Measurements from ENCODE around the gene SERPINA3. TPM values are rescaled to one million over a fixed set of nuclear protein-coding genes. Genes with fewer than 3 reads are reported as not detected.

The SERPINA3 gene
- total RNA-seq, 1 experiment from 2014 or later = 2,914 TPM

DNA sequence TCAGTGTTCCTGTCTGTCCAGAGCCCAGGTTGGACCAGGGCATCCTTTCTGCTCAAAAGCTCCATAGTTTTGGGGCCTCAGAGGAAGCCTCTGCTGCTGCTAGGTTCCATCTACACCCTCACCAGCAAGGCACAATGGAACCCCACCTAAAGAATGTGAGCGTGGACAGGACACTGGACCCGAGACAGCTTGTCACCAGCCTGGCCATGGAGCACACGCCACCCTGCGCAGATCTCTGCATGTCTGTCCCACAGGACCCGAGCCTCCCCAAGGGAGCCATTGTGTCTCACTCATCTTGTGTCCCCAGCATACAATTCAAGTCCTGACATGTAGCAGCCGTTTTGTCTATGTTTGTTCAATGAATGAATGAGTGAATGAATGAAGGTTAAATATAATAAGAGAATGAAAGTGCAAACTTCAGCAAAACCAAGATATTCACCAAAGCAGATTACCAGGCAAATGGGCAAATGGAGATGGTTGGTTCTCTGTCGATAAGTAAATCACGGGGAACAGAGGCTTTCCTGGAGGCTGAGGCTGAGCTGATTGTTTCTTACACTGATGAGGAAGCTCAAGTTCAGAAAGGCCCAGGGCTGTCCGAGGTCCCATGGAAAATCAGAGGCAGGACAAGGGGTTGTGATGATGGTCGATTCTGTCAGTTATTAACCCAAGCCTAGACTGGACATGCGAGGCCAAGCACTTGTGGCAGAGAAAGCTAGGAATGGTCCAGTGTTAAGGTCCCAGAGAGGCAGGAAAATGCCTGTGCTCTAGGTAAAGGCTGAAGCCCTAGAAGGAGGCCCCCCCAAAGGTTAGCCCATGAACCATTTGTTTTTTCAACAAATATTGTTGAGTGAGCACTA, 27.0 kb downstream of the SERPINA3 start:
- CTCF ChIA-PET = interaction anchor here (0.6 kb wide), 1 partner anchor 409 kb away, joined by 3 read pairs; no protein-coding TSS in a partner anchor
- Mint-ChIP-seq H3K27me3 (ENCODE audit: unreplicated experiment) (peaks cover 4% of the 10 kb centered on the region), H3K36me3 (ENCODE audit: insufficient read depth, unreplicated experiment) (no peaks in the 10 kb centered on the region), H3K9me3 (ENCODE audit: low read depth, unreplicated experiment) (peaks cover 3% of the 10 kb centered on the region), H3K4me3 (ENCODE audit: low read depth, unreplicated experiment) (no peak overlapping the region), H3K4me1 (ENCODE audit: low read depth, unreplicated experiment) (peaks cover 24% of the 10 kb centered on the region), H3K27ac (ENCODE audit: unreplicated experiment) (no peak overlapping the region)
- TF ChIP-seq, protein P1, sequence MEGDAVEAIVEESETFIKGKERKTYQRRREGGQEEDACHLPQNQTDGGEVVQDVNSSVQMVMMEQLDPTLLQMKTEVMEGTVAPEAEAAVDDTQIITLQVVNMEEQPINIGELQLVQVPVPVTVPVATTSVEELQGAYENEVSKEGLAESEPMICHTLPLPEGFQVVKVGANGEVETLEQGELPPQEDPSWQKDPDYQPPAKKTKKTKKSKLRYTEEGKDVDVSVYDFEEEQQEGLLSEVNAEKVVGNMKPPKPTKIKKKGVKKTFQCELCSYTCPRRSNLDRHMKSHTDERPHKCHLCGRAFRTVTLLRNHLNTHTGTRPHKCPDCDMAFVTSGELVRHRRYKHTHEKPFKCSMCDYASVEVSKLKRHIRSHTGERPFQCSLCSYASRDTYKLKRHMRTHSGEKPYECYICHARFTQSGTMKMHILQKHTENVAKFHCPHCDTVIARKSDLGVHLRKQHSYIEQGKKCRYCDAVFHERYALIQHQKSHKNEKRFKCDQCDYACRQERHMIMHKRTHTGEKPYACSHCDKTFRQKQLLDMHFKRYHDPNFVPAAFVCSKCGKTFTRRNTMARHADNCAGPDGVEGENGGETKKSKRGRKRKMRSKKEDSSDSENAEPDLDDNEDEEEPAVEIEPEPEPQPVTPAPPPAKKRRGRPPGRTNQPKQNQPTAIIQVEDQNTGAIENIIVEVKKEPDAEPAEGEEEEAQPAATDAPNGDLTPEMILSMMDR (IDR thresholded peaks at IDR 0.05; ENCODE audit: unreplicated experiment) = no peak
- no TSS peak for BruUV-seq (replicated peaks)
- intact Hi-C loops (cut with micrococcal nuclease; ENCODE audit: unreplicated experiment) = loop anchor here (5.0 kb wide), 1 partner anchor 43 kb away; no protein-coding TSS in a partner anchor
- DNase-seq = no peak

DNA sequence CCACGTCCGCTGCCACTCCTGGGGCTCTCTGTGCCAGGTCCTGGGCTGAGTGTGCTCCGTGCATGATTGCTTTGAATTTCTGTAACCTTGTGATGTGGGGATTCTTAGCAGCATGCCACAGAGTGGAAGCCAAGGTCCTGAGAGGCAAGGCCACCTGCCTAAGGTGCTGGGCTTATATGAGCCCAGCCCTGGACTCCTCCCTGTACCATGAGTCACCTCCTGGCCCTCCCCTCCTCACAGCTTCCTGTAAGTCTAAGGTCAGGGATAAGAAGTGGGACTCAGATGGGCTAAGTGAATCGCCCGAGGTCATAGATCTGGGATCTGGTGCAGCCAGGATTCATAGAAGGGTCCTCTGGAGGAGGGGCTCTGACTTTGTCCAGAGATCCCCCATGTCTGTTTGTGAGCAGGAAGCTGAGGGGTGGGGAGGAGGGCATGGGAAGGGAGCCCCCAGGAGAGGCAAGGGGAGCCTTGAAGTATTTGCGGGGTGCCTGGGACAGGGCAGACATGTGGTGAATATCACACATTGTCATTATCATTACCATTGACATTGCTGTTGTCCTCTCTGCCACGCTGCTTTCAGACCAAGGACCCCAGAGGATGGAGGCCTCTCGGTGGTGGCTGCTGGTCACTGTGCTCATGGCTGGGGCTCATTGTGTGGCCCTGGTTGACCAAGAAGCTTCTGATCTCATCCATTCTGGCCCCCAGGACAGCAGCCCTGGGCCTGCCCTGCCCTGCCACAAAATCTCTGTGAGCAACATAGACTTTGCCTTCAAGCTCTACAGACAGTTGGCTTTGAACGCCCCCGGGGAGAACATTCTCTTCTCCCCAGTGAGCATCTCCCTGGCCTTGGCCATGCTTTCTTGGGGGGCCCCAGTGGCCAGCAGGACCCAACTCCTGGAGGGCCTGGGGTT, 28.8 kb downstream of the SERPINA3 start:
- Mint-ChIP-seq H3K27ac (ENCODE audit: unreplicated experiment) (no peak overlapping the region), H3K4me3 (ENCODE audit: low read depth, unreplicated experiment) (no peak overlapping the region)

DNA sequence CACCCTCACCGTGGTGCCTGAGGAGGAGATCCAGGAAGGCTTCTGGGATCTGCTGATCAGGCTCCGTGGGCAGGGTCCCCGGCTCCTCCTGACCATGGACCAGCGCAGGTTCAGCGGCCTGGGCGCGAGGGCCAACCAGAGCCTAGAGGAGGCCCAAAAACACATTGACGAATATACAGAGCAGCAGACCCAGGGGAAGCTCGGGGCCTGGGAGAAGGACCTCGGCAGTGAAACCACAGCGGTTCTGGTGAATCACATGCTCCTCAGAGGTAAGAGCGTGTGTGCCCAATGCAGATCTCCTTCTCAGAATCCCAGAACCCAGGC, 29.4 kb downstream of the SERPINA3 start:
- H3K27me3 Mint-ChIP-seq (ENCODE audit: unreplicated experiment) = no peaks in the 10 kb centered on the region
- BruUV-seq (replicated peaks) = no TSS peak
- H3K36me3 Mint-ChIP-seq (ENCODE audit: insufficient read depth, unreplicated experiment) = no peaks in the 10 kb centered on the region
- H3K4me1 Mint-ChIP-seq (ENCODE audit: low read depth, unreplicated experiment) = peaks cover 24% of the 10 kb centered on the region
- peaks cover 6% of the 10 kb centered on the region for H3K9me3 Mint-ChIP-seq (ENCODE audit: low read depth, unreplicated experiment)
- H3K27ac Mint-ChIP-seq (ENCODE audit: unreplicated experiment) = no peak overlapping the region
- CTCF ChIA-PET = no interaction called here
- intact Hi-C loops (cut with micrococcal nuclease; ENCODE audit: unreplicated experiment) = no loop called here
- DNase-seq = no peak
- H3K4me3 Mint-ChIP-seq (ENCODE audit: low read depth, unreplicated experiment) = no peak overlapping the region
- TF ChIP-seq, protein P1 (IDR thresholded peaks at IDR 0.05; ENCODE audit: unreplicated experiment) = no peak

More for the DNA sequence above, 28.8 kb downstream of the SERPINA3 start:
- TF ChIP-seq, protein P1 (IDR thresholded peaks at IDR 0.05; ENCODE audit: unreplicated experiment) = no peak
- intact Hi-C loops (cut with micrococcal nuclease; ENCODE audit: unreplicated experiment) = no loop called here
- Mint-ChIP-seq H3K36me3 (ENCODE audit: insufficient read depth, unreplicated experiment) (no peaks in the 10 kb centered on the region), H3K27me3 (ENCODE audit: unreplicated experiment) (no peaks in the 10 kb centered on the region), H3K9me3 (ENCODE audit: low read depth, unreplicated experiment) (peaks cover 4% of the 10 kb centered on the region), H3K4me1 (ENCODE audit: low read depth, unreplicated experiment) (peaks cover 24% of the 10 kb centered on the region)
- BruUV-seq (replicated peaks) = no TSS peak
- no peak for DNase-seq
- CTCF ChIA-PET = interaction anchor here (0.5 kb wide), 1 partner anchor 139 kb away, joined by 4 read pairs; no protein-coding TSS in a partner anchor

DNA sequence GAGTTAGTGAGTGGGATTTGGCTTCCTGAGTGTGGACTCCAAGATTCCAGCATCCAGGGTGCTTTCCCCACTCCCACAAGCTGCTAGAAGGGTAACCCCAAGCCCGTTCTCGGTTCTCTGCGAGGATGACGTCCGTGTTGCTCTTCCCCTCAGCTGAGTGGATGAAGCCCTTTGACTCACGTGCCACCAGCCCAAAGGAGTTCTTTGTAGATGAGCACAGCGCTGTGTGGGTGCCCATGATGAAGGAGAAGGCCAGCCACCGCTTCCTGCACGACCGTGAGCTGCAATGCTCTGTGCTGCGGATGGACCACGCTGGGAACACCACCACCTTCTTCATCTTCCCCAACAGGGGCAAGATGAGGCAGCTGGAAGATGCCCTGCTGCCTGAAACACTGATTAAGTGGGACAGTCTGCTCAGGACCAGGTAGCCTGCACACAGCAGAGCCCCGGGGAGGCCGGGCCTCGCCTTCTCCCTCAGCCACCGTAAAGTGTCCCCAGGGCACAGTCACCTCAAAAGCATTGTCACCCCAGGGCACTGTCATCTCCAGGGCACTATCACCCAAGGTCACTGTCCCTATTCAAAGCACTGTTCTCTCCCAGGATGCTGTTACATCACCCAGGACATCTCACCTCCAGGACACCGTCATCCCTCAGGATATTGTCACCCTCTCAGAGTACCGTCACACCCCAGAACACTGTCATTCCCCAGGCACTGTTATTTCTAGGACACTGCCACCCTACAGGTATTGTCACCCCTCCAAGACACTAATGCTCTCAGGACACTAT, 31.3 kb downstream of the SERPINA3 start:
- H3K27ac Mint-ChIP-seq (ENCODE audit: unreplicated experiment) = no peak overlapping the region
- H3K9me3 Mint-ChIP-seq (ENCODE audit: low read depth, unreplicated experiment) = peaks cover 6% of the 10 kb centered on the region
- TF ChIP-seq, protein P1 (IDR thresholded peaks at IDR 0.05; ENCODE audit: unreplicated experiment) = no peak
- CTCF ChIA-PET = no interaction called here
- no peaks in the 10 kb centered on the region for H3K27me3 Mint-ChIP-seq (ENCODE audit: unreplicated experiment)
- no TSS peak for BruUV-seq (replicated peaks)
- H3K4me3 Mint-ChIP-seq (ENCODE audit: low read depth, unreplicated experiment) = no peak overlapping the region
- H3K36me3 Mint-ChIP-seq (ENCODE audit: insufficient read depth, unreplicated experiment) = no peaks in the 10 kb centered on the region
- no peak for DNase-seq
- peaks cover 17% of the 10 kb centered on the region for H3K4me1 Mint-ChIP-seq (ENCODE audit: low read depth, unreplicated experiment)
- intact Hi-C loops (cut with micrococcal nuclease; ENCODE audit: unreplicated experiment) = no loop called here

All from Calu3 (cell line).